HG03095 (cell line): Measurements from ENCODE around the gene LRRC8B.
"Not testable (repeated sequence)": the region's sequence is repeated elsewhere in the genome, so short reads cannot be mapped to it uniquely, and the experiment has no call there.

Source experiments
- ATAC-seq: cut with Tn5 transposase; IDR thresholded peaks from one replicate; pipeline ENCODE4 v1.9.1; 2021; ENCODE audit warnings: moderate library complexity; ENCODE audit not compliant: unreplicated experiment

Gene LRRC8B

DNA sequence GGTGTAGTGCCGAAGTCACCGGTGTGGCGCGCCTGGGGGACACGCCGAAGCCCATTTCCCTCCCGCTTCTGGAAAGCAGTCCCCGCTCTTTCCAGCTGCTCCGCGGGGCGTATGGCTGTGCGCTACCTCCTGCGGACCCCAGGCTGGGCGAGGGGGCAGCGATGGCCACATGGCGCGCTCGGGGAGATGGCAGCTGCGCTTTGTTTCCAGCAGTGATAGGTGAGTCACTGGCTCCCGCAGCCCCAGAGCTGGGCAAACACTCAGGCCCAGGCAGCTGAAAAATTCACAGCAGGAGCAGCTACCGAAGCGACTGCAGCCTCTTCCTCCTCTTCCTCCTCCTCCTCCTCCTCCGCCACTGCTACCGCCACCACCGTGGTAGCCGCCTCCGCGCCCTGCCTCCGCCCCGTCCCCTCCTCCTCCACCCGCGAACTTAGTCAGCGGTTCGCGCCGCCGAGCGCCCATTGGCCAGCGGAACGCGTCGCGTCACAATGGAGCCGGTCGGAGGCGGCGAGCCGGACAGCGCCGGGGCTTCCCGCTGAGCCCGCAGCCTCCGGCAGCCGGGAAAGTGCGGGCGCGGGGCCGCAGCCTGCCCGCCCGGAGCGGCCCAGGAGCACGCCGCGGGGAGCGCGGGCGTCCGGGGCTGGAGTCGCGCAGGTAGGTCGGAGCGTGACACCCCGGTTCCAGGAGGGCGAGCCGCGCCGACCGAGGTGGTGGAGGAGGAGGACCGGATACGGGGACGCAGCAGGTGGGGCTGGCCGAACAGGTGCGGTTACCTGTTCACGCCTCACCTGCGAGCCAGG is at the start of gene LRRC8B:
LRRC8B (plus strand) TSS at position 461 of the 800 bp plus-strand sequence. CDS start 57,822 bp downstream, outside the sequence.
- ATAC-seq = peak; percentile 83

DNA sequence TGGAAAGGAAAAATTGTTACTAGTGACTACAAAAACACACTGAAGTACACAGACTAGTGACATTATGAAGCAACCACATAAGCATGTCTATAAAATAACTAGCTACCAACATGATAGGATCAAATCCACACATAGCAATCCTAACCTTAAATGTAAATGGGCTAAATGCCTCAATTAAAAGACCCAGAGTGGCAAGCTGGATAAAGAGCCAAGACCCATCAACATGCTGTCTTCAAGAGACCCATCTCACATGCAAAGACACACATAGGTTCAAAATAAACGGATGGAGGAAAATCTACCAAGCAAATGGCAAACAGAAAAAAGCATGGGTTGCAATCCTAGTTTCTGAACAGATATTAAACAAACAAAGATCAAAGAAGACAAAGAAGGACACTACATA is 49.4 kb upstream of the LRRC8B start:
- no peak for ATAC-seq

DNA sequence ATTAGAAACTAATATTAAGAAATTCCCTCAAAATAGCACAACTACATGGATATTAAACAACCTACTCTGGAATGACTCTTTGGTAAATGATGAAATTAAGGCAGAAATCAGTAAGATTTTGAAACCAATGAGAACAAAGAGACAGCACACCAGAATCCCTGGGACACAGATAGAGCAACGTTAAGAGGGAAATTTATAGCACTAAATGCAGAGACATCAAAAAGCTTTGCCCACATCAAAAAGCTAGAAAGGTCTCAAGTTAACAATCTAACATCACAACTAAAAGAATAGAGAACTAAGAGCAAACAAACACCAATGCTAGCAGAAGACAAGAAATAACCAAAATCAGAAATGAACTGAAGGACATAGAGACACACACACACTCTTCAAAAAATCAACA is 48.6 kb upstream of the LRRC8B start:
- ATAC-seq = no peak

DNA sequence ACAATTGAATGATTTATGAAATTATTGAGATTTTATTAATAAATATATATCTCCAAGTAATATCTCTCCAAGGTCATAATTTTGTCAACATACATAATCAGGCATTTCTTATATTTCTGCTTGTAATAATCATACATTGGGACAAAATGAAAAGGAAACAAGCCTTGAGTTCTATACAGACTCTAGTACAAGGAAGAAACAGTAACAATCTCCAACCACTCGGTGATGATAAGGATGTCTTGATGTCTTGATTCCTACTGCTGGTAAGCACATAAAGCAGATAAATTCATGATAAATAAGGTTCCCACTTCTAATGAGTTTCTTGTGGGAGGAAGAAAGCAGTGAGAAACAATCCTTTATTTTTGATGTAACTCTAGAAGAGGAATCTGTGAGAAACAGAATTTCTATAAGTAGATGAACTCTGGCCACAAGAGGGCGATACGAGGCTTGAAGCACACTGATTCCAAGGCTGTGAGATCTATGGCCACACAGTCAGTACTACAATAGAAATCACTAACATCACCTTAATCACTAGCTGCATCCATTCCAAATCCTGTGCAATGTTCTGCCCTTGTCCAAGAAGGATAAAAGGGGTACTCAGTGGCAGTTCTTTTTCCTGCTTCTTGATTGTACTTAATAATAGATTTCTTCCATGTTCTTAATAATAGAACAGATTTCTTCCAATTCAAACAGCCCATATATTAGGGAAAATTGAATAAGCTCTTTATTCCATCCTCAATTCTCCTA is 41.4 kb upstream of the LRRC8B start:
- peak; percentile 68 for ATAC-seq

DNA sequence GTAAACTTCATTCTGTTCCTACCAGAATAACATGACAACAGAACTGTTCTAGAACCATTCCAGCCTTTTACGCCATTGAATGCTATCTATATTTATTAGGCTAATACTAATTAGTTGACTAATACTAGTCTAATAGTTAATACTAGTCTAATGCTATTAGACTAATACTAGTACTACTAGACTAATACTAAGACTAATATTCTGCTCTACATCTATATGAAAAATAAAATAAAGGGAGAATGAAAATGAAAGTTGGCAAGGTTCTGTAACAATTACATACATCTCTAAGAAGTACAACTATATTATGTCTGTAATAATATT is 40.9 kb upstream of the LRRC8B start:
- ATAC-seq = no peak

DNA sequence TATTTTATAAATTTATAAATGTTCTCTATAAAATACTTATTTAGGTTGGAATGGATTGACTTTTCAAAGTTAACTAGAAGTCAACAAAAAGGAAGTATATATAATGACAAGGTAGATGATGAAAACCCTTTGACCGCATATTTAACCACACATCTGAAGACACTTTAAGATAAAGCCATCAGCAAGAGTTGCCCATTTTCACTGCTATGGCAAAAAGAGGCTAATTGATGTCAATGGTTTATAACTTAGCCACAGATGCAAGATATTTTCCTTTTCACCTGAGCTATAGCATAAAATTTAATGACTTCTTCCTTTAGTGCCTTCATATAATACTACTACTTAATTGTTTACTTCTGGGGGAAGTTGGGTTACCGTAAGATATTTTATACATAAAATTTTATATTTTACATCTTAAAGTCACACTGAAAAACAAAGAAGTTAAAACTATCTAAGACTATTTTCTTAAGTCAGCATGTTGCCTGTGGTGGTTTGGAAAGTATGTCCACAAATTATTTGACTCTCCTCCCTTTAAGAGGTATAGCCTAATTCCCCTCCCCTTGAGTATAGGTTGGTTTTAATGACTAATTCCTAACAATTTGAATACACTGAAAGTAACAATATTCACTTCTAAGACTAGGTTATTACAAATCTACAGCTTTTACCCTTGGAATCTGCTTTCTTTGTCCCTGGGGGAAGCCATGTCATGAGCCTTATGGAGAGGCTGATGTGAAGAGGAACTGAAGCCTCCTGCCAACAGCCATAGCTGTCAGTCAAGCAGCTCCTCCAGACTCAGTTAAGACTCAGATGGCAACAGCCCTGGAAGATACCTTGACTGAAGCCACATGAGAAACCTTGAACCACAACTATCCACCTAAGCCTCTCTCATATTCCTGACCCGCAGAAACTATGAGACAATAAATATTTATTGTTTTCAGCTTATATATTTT is 40.3 kb upstream of the LRRC8B start:
- ATAC-seq = no peak

DNA sequence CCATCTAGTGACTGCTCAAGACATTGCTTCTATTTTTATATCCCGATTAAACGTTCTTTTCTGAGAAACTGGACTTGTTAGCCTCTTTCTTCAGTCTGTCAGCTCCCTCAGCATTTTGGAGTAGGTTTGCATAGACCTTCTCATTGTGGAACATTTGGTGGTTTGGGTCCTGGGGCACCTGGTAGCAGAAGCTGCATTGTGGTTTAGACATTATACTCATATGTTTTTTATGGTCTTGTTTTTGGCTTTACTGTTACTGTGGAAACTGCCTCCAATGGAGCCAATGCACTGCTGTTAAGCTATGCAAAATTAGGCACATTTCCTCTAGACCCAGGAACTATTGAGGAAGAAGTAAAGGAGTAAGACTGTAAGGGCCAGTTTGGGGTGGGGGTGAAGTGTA is 36.7 kb upstream of the LRRC8B start:
- no peak for ATAC-seq

DNA sequence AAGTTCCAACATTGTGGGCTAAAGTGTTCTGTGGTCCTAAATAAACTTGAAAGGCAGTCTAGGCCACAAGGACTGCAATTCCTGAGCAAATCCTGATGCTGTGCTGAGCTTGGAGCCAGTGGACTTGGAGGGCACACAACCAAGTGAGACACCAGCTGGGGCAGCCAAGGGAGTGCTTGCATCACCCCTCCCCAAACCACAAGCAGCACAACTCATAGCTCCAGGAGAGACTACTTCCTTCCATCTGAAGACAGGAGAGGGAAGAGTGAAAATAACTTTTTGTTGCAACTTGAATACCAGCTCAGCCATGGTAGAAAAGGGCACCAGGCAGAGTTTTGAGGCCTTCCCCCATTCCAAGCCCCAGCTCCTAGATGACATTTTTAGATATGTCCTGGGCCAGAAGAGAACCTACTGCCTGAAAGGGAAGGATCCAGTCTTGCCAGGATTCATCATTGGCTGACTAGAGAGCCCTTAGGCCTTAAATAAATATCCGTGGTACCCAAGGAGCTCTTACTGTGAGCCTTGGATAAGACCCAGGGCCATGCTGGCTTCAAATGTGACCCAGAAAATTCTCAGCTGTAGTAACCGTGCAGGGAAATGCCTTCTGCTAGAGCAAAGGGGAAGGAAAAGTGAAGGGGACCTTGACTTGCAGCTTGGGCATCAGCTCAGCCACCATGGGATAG is 35.4 kb upstream of the LRRC8B start:
- no peak for ATAC-seq

DNA sequence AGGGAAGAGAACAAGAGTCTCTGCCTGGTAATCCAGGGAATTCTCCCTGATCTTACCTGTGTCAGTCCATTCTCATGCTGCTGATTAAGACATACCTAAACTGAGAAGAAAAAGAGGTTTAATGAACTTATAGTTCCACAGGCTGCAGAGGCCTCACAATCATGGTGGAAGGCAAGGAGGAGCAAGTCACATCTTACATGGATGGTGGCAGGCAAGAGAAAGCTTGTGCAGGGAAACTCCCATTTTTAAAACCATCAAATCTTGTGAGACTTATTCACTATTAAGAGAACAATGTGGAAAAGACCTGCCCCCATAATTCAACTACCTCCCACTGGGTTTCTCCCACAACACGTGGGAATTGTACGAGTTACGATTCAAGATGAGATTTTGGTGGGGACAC is 34.2 kb upstream of the LRRC8B start:
- ATAC-seq = no peak

DNA sequence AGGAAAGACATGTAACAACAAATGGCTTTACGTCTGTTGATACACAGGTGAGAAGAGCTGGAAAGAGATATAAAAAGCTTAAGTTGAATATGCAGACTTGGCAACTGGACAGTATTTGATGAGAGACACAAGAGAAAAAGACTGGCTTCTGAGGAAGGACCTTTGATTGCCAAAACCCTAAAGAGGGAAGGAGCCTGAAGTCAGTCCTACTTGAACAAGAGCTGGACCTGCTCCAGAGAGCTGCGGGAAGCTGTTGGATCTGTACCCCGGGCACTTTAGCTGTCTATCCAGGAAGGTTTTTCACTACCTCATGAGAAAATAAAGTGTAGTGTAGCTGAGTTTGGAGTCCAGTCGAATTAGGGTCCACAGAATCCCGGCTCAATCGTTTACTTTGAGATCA is 25.3 kb upstream of the LRRC8B start:
- no peak for ATAC-seq

DNA sequence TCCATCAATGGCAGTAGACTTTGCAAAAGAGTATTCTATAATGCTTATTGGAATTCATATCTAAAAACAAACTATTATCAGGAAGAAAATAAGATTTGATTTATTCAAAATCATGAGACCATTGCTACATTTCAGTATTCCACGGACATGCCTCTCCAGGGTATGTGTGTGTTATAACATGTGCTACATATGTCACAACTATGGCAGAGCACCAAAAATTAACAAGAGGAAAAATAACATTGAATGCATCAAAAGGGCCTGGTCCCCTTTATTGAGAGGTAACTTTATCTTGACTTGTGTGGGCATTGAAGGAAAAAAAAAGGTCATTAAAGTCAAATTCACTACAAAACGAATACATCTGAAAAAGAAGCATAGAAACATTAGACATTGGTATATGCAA is 22.6 kb upstream of the LRRC8B start:
- ATAC-seq = no peak

DNA sequence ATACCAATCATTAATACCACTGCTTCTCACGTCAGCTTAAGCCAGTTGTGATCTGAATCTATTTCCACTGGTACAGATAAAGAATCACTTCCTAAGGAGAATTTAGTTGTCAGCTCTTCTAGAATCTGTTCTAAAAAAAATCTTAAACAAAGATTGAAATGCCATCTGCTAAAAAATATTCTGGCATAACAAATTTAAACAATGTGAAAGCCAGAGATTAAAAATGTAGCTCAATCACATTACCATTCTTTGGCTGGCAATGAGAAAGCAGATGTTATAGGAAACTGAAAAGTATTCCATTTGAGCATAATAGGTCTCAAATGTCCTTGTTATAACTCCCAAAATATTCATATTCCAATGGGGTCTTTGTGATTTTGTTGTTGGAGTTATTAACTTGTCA is 21.7 kb upstream of the LRRC8B start:
- ATAC-seq = no peak

DNA sequence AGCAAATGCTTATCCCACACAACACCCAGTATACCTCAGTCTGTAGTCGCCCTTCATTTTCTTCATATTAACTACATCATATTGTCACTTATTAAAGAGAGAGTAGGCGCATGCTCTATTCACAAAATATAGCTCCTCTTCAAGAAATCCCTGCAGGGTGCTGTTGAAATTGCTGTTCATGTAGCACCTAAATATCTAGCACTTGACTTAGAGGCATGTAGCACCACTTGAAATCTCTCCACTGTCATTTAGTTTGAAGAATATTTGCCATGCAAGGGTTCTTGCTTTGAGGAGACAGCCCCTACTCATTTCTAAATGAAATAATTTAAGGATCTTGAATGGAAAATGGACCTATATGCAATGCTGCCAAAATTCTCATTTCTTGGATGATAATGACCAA is 20.9 kb upstream of the LRRC8B start:
- no peak for ATAC-seq

DNA sequence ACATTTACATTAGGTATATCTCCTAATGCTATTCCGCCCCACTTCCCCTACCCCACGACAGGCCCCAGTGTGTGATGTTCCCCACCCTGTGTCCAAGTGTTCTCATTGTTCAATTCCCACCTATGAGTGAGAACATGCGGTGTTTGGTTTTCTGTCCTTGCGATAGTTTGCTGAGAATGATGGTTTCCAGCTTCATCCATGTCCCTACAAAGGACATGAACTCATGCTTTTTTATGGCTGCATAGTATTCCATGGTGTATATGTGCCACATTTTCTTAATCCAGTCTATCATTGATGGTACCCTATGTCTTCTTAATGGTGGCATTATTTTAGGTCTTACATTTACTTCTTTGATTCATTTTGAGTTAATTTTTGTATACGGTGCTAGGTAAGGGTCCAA is 14.6 kb upstream of the LRRC8B start:
- ATAC-seq = not testable (repeated sequence)

DNA sequence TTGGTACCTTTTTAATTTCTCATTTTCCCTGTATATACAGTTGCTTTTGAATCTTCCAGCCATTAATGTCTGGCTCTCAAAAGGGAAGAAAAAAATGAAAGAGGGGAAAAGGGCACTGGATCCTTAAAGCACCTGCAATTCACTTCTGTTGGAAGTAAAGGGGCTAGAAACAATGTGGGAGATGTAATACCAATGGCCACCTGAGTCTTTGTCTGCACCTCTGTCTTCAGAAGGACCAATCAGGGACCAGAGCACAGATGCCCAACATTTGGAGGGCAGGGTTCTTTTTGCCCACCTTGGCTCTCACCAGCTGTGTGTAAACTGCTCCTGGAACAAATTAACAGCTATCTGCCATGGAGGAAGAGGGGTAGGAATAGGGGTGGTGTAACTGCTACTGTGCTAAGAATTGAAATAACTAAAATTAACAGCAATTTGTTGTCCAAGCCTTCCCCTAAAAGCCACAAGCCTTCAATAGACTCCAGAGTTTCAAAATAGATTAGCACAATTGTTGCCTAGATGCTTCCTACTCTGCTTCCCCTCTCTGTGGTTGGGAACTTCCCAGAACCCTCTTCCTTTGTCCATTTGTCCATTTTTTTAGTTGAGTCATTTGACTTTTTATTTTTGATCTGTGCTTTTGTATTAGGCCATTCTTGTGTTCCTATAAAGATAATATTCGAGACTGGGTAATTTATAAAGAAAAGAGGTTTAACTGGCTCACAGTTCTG is 11.5 kb upstream of the LRRC8B start:
- no peak for ATAC-seq

DNA sequence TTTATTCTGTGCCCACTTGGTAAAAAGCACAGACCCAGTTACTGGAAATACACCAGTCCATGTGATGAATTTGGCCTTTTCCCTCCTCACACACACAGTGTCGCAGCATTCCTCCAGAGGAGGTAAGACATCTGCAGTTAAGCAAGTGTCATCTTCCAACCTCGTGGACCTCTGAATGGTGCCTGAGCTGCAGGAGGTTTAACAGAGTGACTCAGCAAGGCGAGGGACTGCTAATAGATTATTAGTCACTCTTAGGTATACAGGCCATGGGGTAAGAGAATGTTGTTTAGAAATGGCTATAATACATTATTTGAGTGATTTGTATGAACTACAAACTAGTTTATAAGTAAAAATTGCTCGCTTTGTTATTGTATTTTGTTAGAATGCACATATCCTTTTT is 8.6 kb upstream of the LRRC8B start:
- ATAC-seq = no peak

DNA sequence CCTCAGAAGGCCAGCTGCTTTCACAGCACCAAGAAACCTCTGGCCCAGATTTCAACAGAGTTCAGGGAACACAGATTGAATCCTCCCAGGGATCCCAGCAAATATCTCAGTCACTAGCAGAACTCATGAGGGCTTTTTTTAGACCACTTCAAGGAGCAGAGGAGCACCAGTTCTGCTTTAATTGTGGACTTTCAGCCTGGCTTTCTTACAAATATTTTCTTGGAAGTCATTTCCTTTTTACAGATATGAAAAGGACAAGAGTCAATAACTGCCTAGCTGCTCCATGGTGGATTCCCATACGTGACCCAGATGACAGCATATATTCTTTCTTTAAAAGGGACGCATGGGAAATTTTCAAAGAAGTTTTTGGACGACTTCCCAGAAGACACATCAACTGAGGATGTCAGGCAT is 6.4 kb upstream of the LRRC8B start:
- ATAC-seq = no peak

DNA sequence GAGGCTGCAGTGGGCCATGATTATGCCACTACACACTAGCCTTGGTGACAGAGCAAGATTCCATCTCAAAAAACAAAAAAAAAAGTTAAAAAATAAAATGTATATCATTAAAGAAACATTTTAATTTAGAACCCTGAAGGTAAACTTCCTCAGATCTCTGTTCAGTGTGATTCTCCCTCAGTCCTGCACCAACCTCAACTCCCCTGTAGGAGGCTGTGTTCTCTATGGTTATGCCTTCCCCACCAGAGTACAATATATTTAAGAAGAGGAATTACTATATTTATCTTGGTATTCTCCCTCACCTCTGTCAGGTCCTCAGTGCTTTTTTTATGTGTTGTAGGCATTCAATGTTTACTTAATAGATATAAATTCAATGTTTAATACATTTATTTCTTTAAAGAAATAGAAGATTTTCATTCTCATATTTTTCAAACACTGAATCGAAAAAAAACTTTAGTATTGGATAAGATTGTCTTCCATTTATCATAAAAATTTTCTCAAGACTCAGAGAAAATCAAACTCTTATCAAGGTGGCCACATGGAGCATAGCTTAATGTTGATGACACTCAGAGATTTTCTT is 4.8 kb upstream of the LRRC8B start:
- peak; percentile 42 for ATAC-seq

DNA sequence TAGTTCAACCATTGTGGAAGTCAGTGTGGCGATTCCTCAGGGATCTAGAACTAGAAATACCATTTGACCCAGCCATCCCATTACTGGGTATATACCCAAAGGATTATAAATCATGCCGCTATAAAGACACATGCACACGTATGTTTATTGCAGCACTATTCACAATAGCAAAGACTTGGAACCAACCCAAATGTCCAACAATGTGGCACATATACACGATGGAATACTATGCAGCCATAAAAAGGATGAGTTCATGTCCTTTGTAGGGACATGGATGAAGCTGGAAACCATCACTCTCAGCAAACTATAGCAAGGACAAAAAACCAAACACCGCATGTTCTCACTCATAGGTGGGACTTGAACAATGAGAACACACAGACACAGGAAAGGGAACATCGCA is 2.7 kb upstream of the LRRC8B start:
- not testable (repeated sequence) for ATAC-seq
